CD14-positive monocyte (primary cell): ENCODE results near the gene STRN. TPM values are rescaled to one million over a fixed set of nuclear protein-coding genes. Genes with fewer than 3 reads are reported as not detected.

Experiments used
- DNase-seq, 3 donors: peaks; one replicate each; pipeline ENCODE4 v3.0.0-alpha.2; 2011 to 2022
- H2AFZ ChIP-seq: 2 replicates; pipeline ENCODE4 v1.6.0; 2012; ENCODE audit warnings: mild to moderate bottlenecking, low read depth, low read length, inconsistent platforms; ENCODE audit not compliant: insufficient read depth, poor library complexity, severe bottlenecking
- H3K27ac ChIP-seq, 2 donors: 1 replicate in 1 of 2; 2 replicates in 1 of 2; pipeline ENCODE4 v1.5.1; 2012 to 2013; ENCODE audit warnings: low read length in 2 of 2, control low read depth in 1 of 2, inconsistent platforms in 1 of 2, low read depth in 1 of 2, mild to moderate bottlenecking in 1 of 2
- H3K27me3 ChIP-seq, 2 donors: one replicate each; pipeline versions ENCODE4 v1.6.0 to v1.6.1; 2011 to 2013; ENCODE audit warnings: low read length in 2 of 2; ENCODE audit not compliant: control insufficient read depth in 2 of 2, insufficient read depth in 2 of 2
- H3K36me3 ChIP-seq, 2 donors: replicated peaks in 1 of 2; 1 replicate in 1 of 2; 2 replicates in 1 of 2; pipeline versions ENCODE4 v1.5.1 to v1.6.1; 2012 to 2013; ENCODE audit warnings: low read length in 2 of 2, control low read depth in 1 of 2, inconsistent platforms in 1 of 2, mild to moderate bottlenecking in 1 of 2; ENCODE audit not compliant: insufficient read depth in 2 of 2, control insufficient read depth in 1 of 2
- H3K4me1 ChIP-seq, 2 donors: 1 replicate in 1 of 2; 2 replicates in 1 of 2; pipeline versions ENCODE4 v1.5.1 to v1.6.1; 2012 to 2013; ENCODE audit warnings: low read length in 2 of 2, control low read depth in 1 of 2, inconsistent platforms in 1 of 2, mild to moderate bottlenecking in 1 of 2, moderate library complexity in 1 of 2; ENCODE audit not compliant: insufficient read depth in 2 of 2, control insufficient read depth in 1 of 2
- H3K4me2 ChIP-seq: replicated peaks from 2 replicates; pipeline ENCODE3; 2012; ENCODE audit warnings: low read length, moderate library complexity, mild to moderate bottlenecking; ENCODE audit not compliant: poor library complexity, severe bottlenecking; ENCODE audit errors: extremely low read depth
- H3K4me3 ChIP-seq, 3 experiments: fragments of 200-600 bp in 1 of 3; sonication (generic) in 1 of 3; replicated peaks in 1 of 3; 1 replicate in 2 of 3; 2 replicates in 1 of 3; pipeline ENCODE4 v1.5.1; 2011 to 2013; ENCODE audit warnings: low read length in 3 of 3, mild to moderate bottlenecking in 3 of 3, control low read depth in 2 of 3, low read depth in 2 of 3, inconsistent platforms in 1 of 3, moderate library complexity in 1 of 3
- H3K79me2 ChIP-seq: 2 replicates; pipeline ENCODE4 v1.6.0; 2012; ENCODE audit warnings: mild to moderate bottlenecking, control low read depth, inconsistent platforms, low read length, moderate library complexity; ENCODE audit not compliant: insufficient read depth
- H3K9ac ChIP-seq: 2 replicates; pipeline ENCODE4 v1.6.0; 2017; ENCODE audit warnings: low read length, mild to moderate bottlenecking; ENCODE audit not compliant: insufficient read depth, poor library complexity, severe bottlenecking
- H3K9me3 ChIP-seq, 2 donors: replicated peaks in 1 of 2; 1 replicate in 1 of 2; 2 replicates in 1 of 2; pipeline versions ENCODE4 v1.5.1 to v1.6.1; 2012 to 2013; ENCODE audit warnings: low read length in 2 of 2, control low read depth in 1 of 2; ENCODE audit not compliant: control insufficient read depth in 1 of 2, insufficient read depth in 1 of 2
- H4K20me1 ChIP-seq: 2 replicates; pipeline ENCODE4 v1.6.0; 2012; ENCODE audit warnings: mild to moderate bottlenecking, low read length, control low read depth, moderate library complexity; ENCODE audit not compliant: insufficient read depth
- H3K27ac Mint-ChIP-seq, 7 donors: one replicate each; pipeline ENCODE4 v1.8.0; 2020; ENCODE audit warnings: mild to moderate bottlenecking in 7 of 7, mixed read lengths in 7 of 7, moderate library complexity in 6 of 7, inconsistent platforms in 2 of 7
- H3K27me3 Mint-ChIP-seq, 3 donors: one replicate each; pipeline ENCODE4 v1.8.0; 2021 to 2022; ENCODE audit warnings: low read depth in 3 of 3, mild to moderate bottlenecking in 3 of 3, mixed read lengths in 3 of 3, moderate library complexity in 3 of 3, inconsistent platforms in 1 of 3
- H3K36me3 Mint-ChIP-seq, 2 donors: one replicate each; pipeline ENCODE4 v1.8.0; 2020; ENCODE audit warnings: mixed read lengths in 2 of 2, inconsistent platforms in 1 of 2, mild to moderate bottlenecking in 1 of 2
- H3K4me1 Mint-ChIP-seq: one replicate; pipeline ENCODE4 v1.8.0; 2020; ENCODE audit warnings: mild to moderate bottlenecking, mixed read lengths
- H3K4me3 Mint-ChIP-seq, 2 donors: one replicate each; pipeline ENCODE4 v1.8.0; 2020; ENCODE audit warnings: mild to moderate bottlenecking in 2 of 2, mixed read lengths in 2 of 2, moderate library complexity in 1 of 2
- H3K9me3 Mint-ChIP-seq, 7 donors: one replicate each; pipeline ENCODE4 v1.8.0; 2020 to 2022; ENCODE audit warnings: mixed read lengths in 7 of 7, mild to moderate bottlenecking in 6 of 7, moderate library complexity in 6 of 7, inconsistent platforms in 2 of 7
- CTCF ChIP-seq: fragments of 200-600 bp; IDR thresholded peaks from one replicate; pipeline ENCODE4 v1.8.0; 2022; ENCODE audit warnings: antibody characterized with exemption, mild to moderate bottlenecking
- WGBS: methylation state at CpG from one replicate; pipeline ENCODE4 v1.1.5; 2013; ENCODE audit warnings: missing lambda C conversion rate; ENCODE audit not compliant: insufficient coverage; 5-methylcytosine and 5-hydroxymethylcytosine counted together
- intact Hi-C, 2 donors: fragments of 100-400 bp; cut with micrococcal nuclease; formaldehyde crosslinking; loops; one replicate each; pipeline versions ENCODE4 v1.15.0 to v1.15.1; 2023
- polyA plus RNA-seq, 3 donors: library from polyadenylated mRNA; depleted of rRNA in 1 of 3; unstranded in 2 of 3; stranded (reverse) in 1 of 3; fragments of 300-500 nt in 2 of 3; fragments of >200 nt in 1 of 3; fragmentation: Illumina TruSeq in 2 of 3; gene quantifications; 1 replicate in 2 of 3; 2 replicates in 1 of 3; pipeline ENCODE4 v1.2.3, GENCODE V29; 2012 to 2021

The STRN gene
- polyA plus RNA-seq, 3 donors = 7.0 to 15.7 (median 10.7) TPM

GRCh38 chr2:36976065-36976464 is 9.7 kb upstream of the STRN start:
- no peak overlapping the region for H3K27ac ChIP-seq
- no peak overlapping the region for H2AFZ ChIP-seq
- intact Hi-C loops = no loop called here
- H4K20me1 ChIP-seq = no peaks in the 10 kb centered on the region
- Mint-ChIP-seq H3K27ac (no peak overlapping the region), H3K4me1 (no peaks in the 10 kb centered on the region), H3K9me3 (peaks cover 0 to 6% (median 3%) of the 10 kb centered on the region in 7 donors), H3K36me3 (peaks cover 19 to 25% of the 10 kb centered on the region in 2 donors), H3K27me3 (no peaks in the 10 kb centered on the region), H3K4me3 (no peak overlapping the region)
- no peak overlapping the region for H3K4me3 ChIP-seq
- no peak overlapping the region for H3K4me2 ChIP-seq
- H3K9ac ChIP-seq = no peak overlapping the region
- no peaks in the 10 kb centered on the region for H3K9me3 ChIP-seq
- TF ChIP-seq CTCF = no peak
- no peaks in the 10 kb centered on the region for H3K4me1 ChIP-seq
- no CpG with 5 or more reads among the region's 2 CpGs for WGBS
- DNase-seq = no peak
- H3K36me3 ChIP-seq = peaks cover 16 to 22% of the 10 kb centered on the region in 2 donors
- H3K27me3 ChIP-seq = no peaks in the 10 kb centered on the region
- no peaks in the 10 kb centered on the region for H3K79me2 ChIP-seq

DNA sequence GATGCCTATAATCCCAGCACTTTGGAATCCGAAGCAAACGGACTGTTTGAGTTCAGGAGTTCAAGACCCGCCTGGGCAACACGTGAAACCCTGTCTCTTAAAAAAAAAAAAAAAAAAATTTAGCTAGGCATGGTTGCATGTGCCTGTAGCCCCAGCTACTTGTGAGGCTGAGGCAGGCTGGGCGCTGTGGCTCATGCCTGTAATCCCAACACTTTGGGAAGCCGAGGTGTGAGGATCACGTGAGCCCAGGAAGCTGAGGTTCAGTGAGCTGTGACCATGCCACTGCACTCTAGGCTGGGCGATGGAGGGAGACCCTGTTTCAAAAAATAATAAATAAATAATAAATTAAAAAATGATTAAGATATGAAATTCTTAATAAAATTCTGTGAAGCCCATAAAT is 9.0 kb upstream of the STRN start:
- Mint-ChIP-seq H3K27ac (no peak overlapping the region), H3K27me3 (no peaks in the 10 kb centered on the region), H3K9me3 (peaks cover 0 to 6% (median 3%) of the 10 kb centered on the region in 7 donors), H3K4me3 (no peak overlapping the region), H3K4me1 (no peaks in the 10 kb centered on the region), H3K36me3 (peaks cover 15 to 18% of the 10 kb centered on the region in 2 donors)
- H3K4me2 ChIP-seq = no peak overlapping the region
- no peak overlapping the region for H3K27ac ChIP-seq
- no peak for TF ChIP-seq CTCF
- H3K4me1 ChIP-seq = no peaks in the 10 kb centered on the region
- H3K36me3 ChIP-seq = peaks cover 8 to 14% of the 10 kb centered on the region in 2 donors
- no peaks in the 10 kb centered on the region for H3K9me3 ChIP-seq
- no peak overlapping the region for H2AFZ ChIP-seq
- H3K4me3 ChIP-seq = no peak overlapping the region
- no peaks in the 10 kb centered on the region for H3K79me2 ChIP-seq
- no peak for DNase-seq
- no peak overlapping the region for H3K9ac ChIP-seq
- 97% methylated on average over 6 of the region's 8 CpGs for WGBS
- H4K20me1 ChIP-seq = no peaks in the 10 kb centered on the region
- no peaks in the 10 kb centered on the region for H3K27me3 ChIP-seq
- intact Hi-C loops = no loop called here
